H9 (cell line): ENCODE results near the gene ZNF229. TPM values are rescaled to one million over a fixed set of nuclear protein-coding genes. Genes with fewer than 3 reads are reported as not detected.

Experiments
- DNase-seq: peaks from one replicate; pipeline ENCODE4 v3.0.0-alpha.2; 2017
- H2AFZ ChIP-seq: one replicate; pipeline ENCODE4 v1.6.1; 2013; ENCODE audit warnings: mild to moderate bottlenecking, low read length, control low read depth, moderate library complexity
- H2AK5ac ChIP-seq: 2 replicates; pipeline ENCODE4 v1.6.1; 2013; ENCODE audit warnings: low read length, control low read depth, mixed read lengths; ENCODE audit not compliant: insufficient read length
- H2BK120ac ChIP-seq: one replicate; pipeline ENCODE4 v1.6.1; 2013; ENCODE audit warnings: low read depth, mild to moderate bottlenecking, low read length, control low read depth, inconsistent platforms; ENCODE audit not compliant: poor library complexity, severe bottlenecking
- H2BK12ac ChIP-seq: 2 replicates; pipeline ENCODE4 v1.6.1; 2013; ENCODE audit warnings: low read length, control low read depth, mixed read lengths, low read depth; ENCODE audit not compliant: insufficient read length
- H2BK15ac ChIP-seq: 2 replicates; pipeline ENCODE4 v1.6.1; 2013; ENCODE audit warnings: low read depth, low read length, control low read depth
- H2BK20ac ChIP-seq: one replicate; pipeline ENCODE4 v1.6.1; 2013; ENCODE audit warnings: low read depth, mild to moderate bottlenecking, low read length, control low read depth, inconsistent platforms; ENCODE audit not compliant: poor library complexity, severe bottlenecking
- H2BK5ac ChIP-seq: 2 replicates; pipeline ENCODE4 v1.6.1; 2013; ENCODE audit warnings: low read length, control low read depth, mixed read lengths; ENCODE audit not compliant: insufficient read length
- H3K14ac ChIP-seq: 2 replicates; pipeline ENCODE4 v1.6.1; 2013; ENCODE audit warnings: low read length, control low read depth; ENCODE audit not compliant: insufficient read depth
- H3K18ac ChIP-seq: 2 replicates; pipeline ENCODE4 v1.6.1; 2013; ENCODE audit warnings: low read depth, mild to moderate bottlenecking, mixed read lengths, low read length, control low read depth; ENCODE audit not compliant: insufficient read length
- H3K23ac ChIP-seq: 2 replicates; pipeline ENCODE4 v1.6.1; 2013; ENCODE audit warnings: low read length, control low read depth, mixed read lengths, low read depth; ENCODE audit not compliant: insufficient read length
- H3K23me2 ChIP-seq: 2 replicates; pipeline ENCODE4 v1.6.1; 2013; ENCODE audit warnings: low read depth, mild to moderate bottlenecking, mixed read lengths, low read length, control low read depth; ENCODE audit not compliant: insufficient read length, poor library complexity, severe bottlenecking
- H3K27ac ChIP-seq: 2 replicates; pipeline ENCODE4 v1.5.1; 2013; ENCODE audit warnings: low read length, control low read depth, mixed read lengths, low read depth; ENCODE audit not compliant: insufficient read length
- H3K27me3 ChIP-seq: 2 replicates; pipeline ENCODE4 v1.6.1; 2013; ENCODE audit warnings: low read length, control low read depth, inconsistent platforms; ENCODE audit not compliant: insufficient read depth
- H3K4ac ChIP-seq: 2 replicates; pipeline ENCODE4 v1.6.1; 2013; ENCODE audit warnings: low read depth, mild to moderate bottlenecking, control low read depth, inconsistent platforms, low read length, moderate library complexity
- H3K4me1 ChIP-seq: 2 replicates; pipeline ENCODE4 v1.6.1; 2013; ENCODE audit warnings: low read length, control low read depth, inconsistent platforms; ENCODE audit not compliant: insufficient read depth
- H3K4me2 ChIP-seq: 2 replicates; pipeline ENCODE4 v1.6.1; 2013; ENCODE audit warnings: low read length, control low read depth, mixed read lengths; ENCODE audit not compliant: insufficient read length, insufficient read depth
- H3K56ac ChIP-seq: 2 replicates; pipeline ENCODE4 v1.6.1; 2013; ENCODE audit warnings: low read depth, mild to moderate bottlenecking, mixed read lengths, low read length, control low read depth; ENCODE audit not compliant: insufficient read length
- H3K79me1 ChIP-seq: 2 replicates; pipeline ENCODE4 v1.6.1; 2013; ENCODE audit warnings: low read depth, mild to moderate bottlenecking, moderate library complexity, low read length, control low read depth, inconsistent platforms; ENCODE audit not compliant: insufficient read depth, poor library complexity, severe bottlenecking
- H3K79me2 ChIP-seq: 2 replicates; pipeline ENCODE4 v1.6.1; 2013; ENCODE audit warnings: low read length, control low read depth, inconsistent platforms; ENCODE audit not compliant: insufficient read depth
- H3K9ac ChIP-seq: 2 replicates; pipeline ENCODE4 v1.6.1; 2013; ENCODE audit warnings: low read length, control low read depth, mixed read lengths; ENCODE audit not compliant: insufficient read length; ENCODE audit errors: extremely low read depth
- H3K9me3 ChIP-seq: one replicate; pipeline ENCODE4 v1.6.1; 2013; ENCODE audit warnings: low read depth, low read length, inconsistent platforms; ENCODE audit not compliant: control insufficient read depth
- H3T11ph ChIP-seq: one replicate; pipeline ENCODE4 v1.6.1; 2013; ENCODE audit warnings: mild to moderate bottlenecking, low read length, control low read depth, inconsistent platforms
- H4K20me1 ChIP-seq: one replicate; pipeline ENCODE4 v1.6.1; 2013; ENCODE audit not compliant: control insufficient read depth, insufficient read length, insufficient read depth
- H4K5ac ChIP-seq: 2 replicates; pipeline ENCODE4 v1.6.1; 2013; ENCODE audit warnings: low read depth, mild to moderate bottlenecking, mixed read lengths, low read length, control low read depth; ENCODE audit not compliant: insufficient read length
- H4K8ac ChIP-seq: replicated peaks from 2 replicates; pipeline ENCODE4 v1.6.1; 2013; ENCODE audit warnings: low read length, control low read depth, mixed read lengths, low read depth; ENCODE audit not compliant: insufficient read length
- H4K91ac ChIP-seq: 2 replicates; pipeline ENCODE4 v1.6.1; 2013; ENCODE audit warnings: low read depth, mild to moderate bottlenecking, moderate library complexity, mixed read lengths, low read length, control low read depth; ENCODE audit not compliant: insufficient read length
- H3K27ac Mint-ChIP-seq, 3 experiments: 2 replicates in 2 of 3; 3 replicates in 1 of 3; pipeline ENCODE4 v1.8.0; 2020 to 2021; ENCODE audit warnings: mixed read lengths in 3 of 3, mild to moderate bottlenecking in 1 of 3, moderate library complexity in 1 of 3
- H3K27me3 Mint-ChIP-seq: 2 replicates; pipeline ENCODE4 v1.8.0; 2021; ENCODE audit warnings: low read depth, mild to moderate bottlenecking, moderate library complexity, mixed read lengths
- H3K36me3 Mint-ChIP-seq, 3 experiments: 2 replicates in 2 of 3; 3 replicates in 1 of 3; pipeline ENCODE4 v1.8.0; 2020 to 2021; ENCODE audit warnings: low read depth in 3 of 3, mixed read lengths in 3 of 3; ENCODE audit not compliant: insufficient read depth in 1 of 3
- H3K4me1 Mint-ChIP-seq, 2 experiments: 2 replicates each; pipeline ENCODE4 v1.8.0; 2020; ENCODE audit warnings: mixed read lengths in 2 of 2
- H3K4me3 Mint-ChIP-seq, 2 experiments: 2 replicates in 1 of 2; 3 replicates in 1 of 2; pipeline ENCODE4 v1.8.0; 2020 to 2021; ENCODE audit warnings: mild to moderate bottlenecking in 2 of 2, mixed read lengths in 2 of 2, moderate library complexity in 1 of 2
- H3K9me3 Mint-ChIP-seq, 2 experiments: 2 replicates in 1 of 2; 3 replicates in 1 of 2; pipeline ENCODE4 v1.8.0; 2020; ENCODE audit warnings: mild to moderate bottlenecking in 2 of 2, mixed read lengths in 2 of 2, moderate library complexity in 1 of 2
- WGBS: extraction: QIAGEN DNeasy Blood & Tissue Kit; methylation state at CpG from one replicate; pipeline ENCODE4 v1.1.7; 2013; ENCODE audit warnings: missing lambda C conversion rate, low lambda C conversion rate, mixed read lengths; ENCODE audit not compliant: insufficient read length; ENCODE audit errors: extremely low coverage; 5-methylcytosine and 5-hydroxymethylcytosine counted together
- long read RNA-seq: library from polyadenylated mRNA; unstranded; transcript quantifications from one replicate; pipeline ENCODE4 v2.0.0, GENCODE V29; 2020
- total RNA-seq: library from RNA; stranded (reverse); gene quantifications from 2 replicates; pipeline ENCODE4 v1.2.1, GENCODE V29; 2021
- TF ChIP-seq, protein P1 (sequence below): fragments of 200-600 bp; sonication (generic); conservative IDR thresholded peaks from 3 replicates; pipeline ENCODE4 v1.8.0; 2021; ENCODE audit warnings: antibody characterized with exemption, mild to moderate bottlenecking

ZNF229 gene
- total RNA-seq, result 5.6 and 7.4 TPM in 2 replicates
- long read RNA-seq, full-length matches to known transcripts, result 7 of 21 reads
- long read RNA-seq, partial matches to known transcripts, result 1 of 21 reads
- long read RNA-seq, other reads (novel, unspliced or antisense), result 13 of 21 reads

DNA sequence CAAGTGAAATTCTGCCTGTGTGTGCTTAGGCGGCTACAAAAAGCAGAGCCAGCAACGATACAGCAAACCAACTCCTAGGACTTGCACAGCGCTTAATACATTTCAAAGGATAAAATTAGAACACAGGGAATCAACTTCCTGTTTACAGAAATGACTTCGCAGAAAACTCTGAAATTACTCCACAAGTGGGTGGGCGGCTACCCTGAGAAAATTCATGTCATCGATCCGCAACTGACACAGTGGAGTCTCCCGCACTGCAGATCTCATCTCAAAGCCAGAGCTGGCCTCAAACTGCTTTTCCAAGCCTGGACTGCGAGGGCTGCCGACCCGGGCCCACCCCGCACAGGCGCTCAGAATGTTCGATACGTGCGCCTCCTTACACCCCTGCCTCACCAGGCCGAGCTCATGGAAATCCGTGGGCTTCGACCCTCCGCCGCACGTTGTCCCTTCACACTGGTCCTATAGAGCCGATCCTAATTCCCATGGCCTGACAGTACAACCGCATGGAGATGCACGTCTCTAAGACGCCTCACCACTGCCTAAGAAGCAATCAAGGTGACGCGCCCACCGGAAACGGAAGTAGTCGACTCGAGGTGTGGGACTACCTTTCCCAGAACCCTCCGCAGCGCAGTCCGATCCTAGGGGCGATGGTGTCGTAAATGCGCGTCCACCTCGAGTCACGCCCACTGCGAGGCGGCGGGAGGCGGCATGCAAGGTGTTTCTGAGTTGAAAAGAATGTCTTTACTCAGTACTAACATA lies at the start of gene ZNF229:
Gene ZNF229, minus strand, starts transcription at position 557 of the 759 bp plus-strand sequence. CDS start 5,625 bp downstream, outside the sequence.
- H3K9me3 Mint-ChIP-seq, result peaks cover 77 to 93% of the 10 kb centered on the region in 2 experiments
- Histone ChIP-seq H3K18ac (no peak within 1 kb of the TSS), H4K20me1 (no peaks in the 10 kb centered on the region), H3K23me2 (peaks cover 6% of the 10 kb centered on the region), H3K4ac (no peak within 1 kb of the TSS), H2BK12ac (no peak within 1 kb of the TSS), H3K27me3 (no peaks in the 10 kb centered on the region), H3K27ac (no peak within 1 kb of the TSS), H4K8ac (no peak within 1 kb of the TSS), H4K5ac (no peak within 1 kb of the TSS), H3K4me1 (0 out of 2 replicates have a peak, but pooled peaks cover 2% of the 10 kb centered on the region), H2AK5ac (no peak within 1 kb of the TSS), H2BK20ac (no peak within 1 kb of the TSS), H3K9ac (peak within 1 kb of the TSS; percentile 58), H3K79me1 (no peaks in the 10 kb centered on the region), H3K56ac (no peak within 1 kb of the TSS), H3T11ph (no peak within 1 kb of the TSS), H3K79me2 (no peaks in the 10 kb centered on the region), H2BK15ac (no peak within 1 kb of the TSS), H3K14ac (no peak within 1 kb of the TSS), H3K23ac (no peak within 1 kb of the TSS), H2AFZ (no peak within 1 kb of the TSS), H3K9me3 (peaks cover 19% of the 10 kb centered on the region), H2BK5ac (no peak within 1 kb of the TSS), H2BK120ac (no peak within 1 kb of the TSS), H3K4me2 (peak within 1 kb of the TSS; percentile 62), H4K91ac (no peak within 1 kb of the TSS)
- peak within 1 kb of the TSS in 1 of 2 experiments; percentile 90; a peak in 2 of 5 replicates for H3K4me3 Mint-ChIP-seq
- no CpG with 5 or more reads among the region's 45 CpGs for WGBS
- peak within 1 kb of the TSS in 1 of 3 experiments; percentile 96; a peak in 2 of 7 replicates for H3K27ac Mint-ChIP-seq
- H3K4me1 Mint-ChIP-seq, result peaks cover 2 to 3% of the 10 kb centered on the region in 2 experiments; a peak in 2 of 4 replicates
- peaks cover 15% of the 10 kb centered on the region for H3K27me3 Mint-ChIP-seq
- TF ChIP-seq, protein P1, sequence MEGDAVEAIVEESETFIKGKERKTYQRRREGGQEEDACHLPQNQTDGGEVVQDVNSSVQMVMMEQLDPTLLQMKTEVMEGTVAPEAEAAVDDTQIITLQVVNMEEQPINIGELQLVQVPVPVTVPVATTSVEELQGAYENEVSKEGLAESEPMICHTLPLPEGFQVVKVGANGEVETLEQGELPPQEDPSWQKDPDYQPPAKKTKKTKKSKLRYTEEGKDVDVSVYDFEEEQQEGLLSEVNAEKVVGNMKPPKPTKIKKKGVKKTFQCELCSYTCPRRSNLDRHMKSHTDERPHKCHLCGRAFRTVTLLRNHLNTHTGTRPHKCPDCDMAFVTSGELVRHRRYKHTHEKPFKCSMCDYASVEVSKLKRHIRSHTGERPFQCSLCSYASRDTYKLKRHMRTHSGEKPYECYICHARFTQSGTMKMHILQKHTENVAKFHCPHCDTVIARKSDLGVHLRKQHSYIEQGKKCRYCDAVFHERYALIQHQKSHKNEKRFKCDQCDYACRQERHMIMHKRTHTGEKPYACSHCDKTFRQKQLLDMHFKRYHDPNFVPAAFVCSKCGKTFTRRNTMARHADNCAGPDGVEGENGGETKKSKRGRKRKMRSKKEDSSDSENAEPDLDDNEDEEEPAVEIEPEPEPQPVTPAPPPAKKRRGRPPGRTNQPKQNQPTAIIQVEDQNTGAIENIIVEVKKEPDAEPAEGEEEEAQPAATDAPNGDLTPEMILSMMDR, result no peak
- H3K36me3 Mint-ChIP-seq, result peaks cover 17 to 61% (median 32%) of the 10 kb centered on the region in 3 experiments
- peak; percentile 97 for DNase-seq
